ENCODE results near the gene SLC22A13. TPM values are rescaled to one million over a fixed set of nuclear protein-coding genes. Genes with fewer than 3 reads are reported as not detected.

Gene SLC22A13
- total RNA-seq, 4 donors from 2014 or later, result 0.48 to 0.76 TPM; not detected in 2

DNA sequence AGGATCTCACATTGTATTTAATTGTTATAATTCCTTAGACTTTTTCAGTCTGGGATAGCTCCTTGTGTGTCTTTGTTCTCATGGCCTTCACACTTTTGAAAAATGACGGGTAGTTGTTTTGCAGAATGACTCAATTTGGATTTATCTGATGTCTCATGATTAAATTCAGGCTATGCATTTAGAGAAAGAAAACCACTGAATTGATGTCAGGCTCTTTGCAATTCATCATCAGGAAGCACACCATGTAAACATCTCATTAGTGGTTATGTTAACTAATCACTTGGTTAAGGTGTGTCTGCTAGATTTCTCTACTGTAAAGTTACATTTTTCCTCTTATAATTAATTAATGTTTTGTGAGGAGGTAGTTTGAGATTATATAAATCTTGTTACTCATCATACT is 8.0 kb upstream of the SLC22A13 start:
- Histone ChIP-seq H3K9me3 (no peaks in the 10 kb centered on the region), H3K36me3 (peaks cover 5 to 48% (median 10%) of the 10 kb centered on the region in 3 donors), H3K27ac (no peak overlapping the region), H3K4me1 (no peaks in the 10 kb centered on the region), H3K27me3 (no peaks in the 10 kb centered on the region), H3K4me3 (no peak overlapping the region)
- 56 to 69% methylated on average over 1 of the region's 1 CpG for WGBS, 2 donors
- TF ChIP-seq CTCF (IDR thresholded peaks at IDR 0.05), result no peak
- no peak for TF ChIP-seq POLR2A (IDR thresholded peaks at IDR 0.05)
- intact Hi-C loops (cut with DNase I), result no loop called here
- DNase-seq, result no peak

GRCh38 chr3:38260474-38260873 is 5.1 kb upstream of the SLC22A13 start:
- intact Hi-C loops (cut with DNase I), result no loop called here
- Histone ChIP-seq H3K27me3 (no peaks in the 10 kb centered on the region), H3K4me1 (peaks cover 0 to 10% (median 4%) of the 10 kb centered on the region in 3 donors), H3K4me3 (no peak overlapping the region), H3K9me3 (no peaks in the 10 kb centered on the region), H3K27ac (no peak overlapping the region), H3K36me3 (peaks cover 0 to 20% (median 0%) of the 10 kb centered on the region in 3 donors)
- TF ChIP-seq CTCF (IDR thresholded peaks at IDR 0.05), result no peak
- TF ChIP-seq POLR2A (IDR thresholded peaks at IDR 0.05), result no peak
- DNase-seq, result no peak
- WGBS, 2 donors, result 89% methylated on average over 2 of the region's 2 CpGs

DNA sequence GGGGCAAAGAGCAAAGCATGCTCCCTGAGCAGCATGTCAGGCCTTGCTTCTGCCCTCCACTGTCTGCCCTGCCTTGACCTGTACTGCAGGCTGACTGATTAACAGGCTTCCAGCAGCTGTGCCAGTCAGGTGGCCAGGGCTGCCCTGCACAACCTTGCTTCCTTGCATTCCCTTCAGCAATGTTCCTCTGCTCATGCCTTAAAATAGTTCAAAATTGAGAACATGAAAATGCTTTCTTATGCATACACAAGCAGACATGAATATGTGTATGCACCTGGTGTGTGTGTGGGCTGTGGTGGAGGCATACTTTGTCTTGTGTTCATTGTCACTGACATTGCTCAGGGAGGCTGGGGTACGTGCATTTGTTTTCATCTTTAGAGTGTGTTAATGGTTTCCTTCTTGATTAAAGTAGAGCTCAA is 1.2 kb upstream of the SLC22A13 start:
- TF ChIP-seq POLR2A (IDR thresholded peaks at IDR 0.05), result no peak
- no peak for TF ChIP-seq CTCF (IDR thresholded peaks at IDR 0.05)
- H3K4me3 ChIP-seq, result no peak overlapping the region
- intact Hi-C loops (cut with DNase I), result no loop called here
- H3K36me3 ChIP-seq, result peaks cover 0 to 18% (median 0%) of the 10 kb centered on the region in 3 donors
- DNase-seq, result no peak
- peaks cover 0 to 10% (median 4%) of the 10 kb centered on the region in 3 donors for H3K4me1 ChIP-seq
- H3K9me3 ChIP-seq, result no peaks in the 10 kb centered on the region
- H3K27ac ChIP-seq, result no peak overlapping the region
- H3K27me3 ChIP-seq, result no peaks in the 10 kb centered on the region
- 0% methylated on average over 1 of the region's 1 CpG; no CpG with 5 or more reads in 1 of the 2 donors for WGBS, 2 donors

DNA sequence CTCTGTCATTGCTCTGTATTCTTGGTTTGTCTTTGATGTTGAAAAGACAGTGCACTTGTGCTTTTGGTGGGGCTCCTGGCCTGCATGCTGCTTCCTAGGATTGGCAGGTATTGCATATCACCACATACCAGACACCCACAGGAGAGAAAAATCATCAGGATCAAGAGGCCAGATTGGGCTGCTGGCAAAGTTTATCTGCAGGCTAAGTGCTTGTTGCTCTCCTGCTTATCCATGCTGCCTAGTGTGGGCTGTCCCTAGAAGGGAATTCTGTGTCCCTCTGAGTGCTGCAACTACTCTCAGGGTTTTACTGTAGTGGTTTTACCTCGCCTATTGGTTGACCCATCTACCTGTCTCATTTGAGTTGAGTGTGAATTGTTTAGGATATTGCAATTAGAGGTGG is 833 bp upstream of the SLC22A13 start:
- Histone ChIP-seq H3K27me3 (no peaks in the 10 kb centered on the region), H3K4me1 (peaks cover 0 to 10% (median 4%) of the 10 kb centered on the region in 3 donors), H3K36me3 (peaks cover 0 to 18% (median 0%) of the 10 kb centered on the region in 3 donors), H3K9me3 (no peaks in the 10 kb centered on the region), H3K4me3 (no peak overlapping the region), H3K27ac (no peak overlapping the region)
- TF ChIP-seq CTCF (IDR thresholded peaks at IDR 0.05) (no peak), POLR2A (IDR thresholded peaks at IDR 0.05) (no peak)
- intact Hi-C loops (cut with DNase I), result no loop called here
- DNase-seq, result no peak
- WGBS, 2 donors, result 69 to 80% methylated on average over 1 of the region's 1 CpG

DNA sequence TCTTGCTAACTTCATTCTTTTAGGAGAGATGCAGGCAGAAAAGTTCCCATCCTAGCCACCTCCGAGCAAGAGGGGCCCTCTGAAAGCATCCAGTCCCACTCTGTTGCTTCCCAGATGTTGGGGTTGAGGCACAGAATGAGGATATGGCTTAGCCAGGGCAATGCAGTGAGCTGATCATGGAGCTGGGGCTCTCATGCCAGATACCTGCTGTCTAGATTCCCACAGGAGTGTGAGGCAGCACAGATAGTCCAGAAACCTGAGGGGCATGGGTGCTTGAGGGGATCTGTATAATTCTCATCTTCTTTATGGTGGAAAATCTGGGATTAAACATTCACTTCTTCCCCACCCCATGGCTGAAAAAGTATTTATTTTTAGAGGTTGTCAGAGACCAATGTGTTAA is 1.2 kb downstream of the SLC22A13 start:
- intact Hi-C loops (cut with DNase I), result no loop called here
- Histone ChIP-seq H3K27ac (no peak overlapping the region), H3K36me3 (peaks cover 0 to 4% (median 0%) of the 10 kb centered on the region in 3 donors), H3K9me3 (no peaks in the 10 kb centered on the region), H3K4me1 (peaks cover 0 to 10% (median 4%) of the 10 kb centered on the region in 3 donors), H3K27me3 (no peaks in the 10 kb centered on the region), H3K4me3 (no peak overlapping the region)
- no peak for DNase-seq
- WGBS, 2 donors, result 60% methylated on average over 1 of the region's 1 CpG; no CpG with 5 or more reads in 1 of the 2 donors
- TF ChIP-seq POLR2A (IDR thresholded peaks at IDR 0.05) (no peak), CTCF (IDR thresholded peaks at IDR 0.05) (no peak)

Data from esophagus squamous epithelium (tissue), 5 donors.